HCT116 (cell line): ENCODE measurements around the gene DAPK1.

ENCODE experiments used
- CTCF ChIP-seq, 3 experiments: fragments of 200-600 bp in 1 of 3; sonication (generic) in 1 of 3; IDR thresholded peaks in 2 of 3; conservative IDR thresholded peaks in 1 of 3; 2 replicates each; pipeline ENCODE4 v1.5.1; 2012 to 2017; ENCODE audit warnings: low read depth in 2 of 3, low read length in 2 of 3, antibody characterized with exemption in 1 of 3, borderline replicate concordance in 1 of 3, control low read depth in 1 of 3, mild to moderate bottlenecking in 1 of 3, mixed read lengths in 1 of 3, mixed run types in 1 of 3, moderate library complexity in 1 of 3; ENCODE audit not compliant: insufficient read depth in 1 of 3
- EGR1 ChIP-seq: IDR thresholded peaks from 2 replicates; pipeline ENCODE4 v1.6.1; 2012; ENCODE audit warnings: low read depth
- EZH2 ChIP-seq: fragments of 200-600 bp; sonication (generic); IDR thresholded peaks from 2 replicates; pipeline ENCODE4 v1.6.1; 2017; ENCODE audit warnings: antibody characterized with exemption, mixed run types
- FOSL1 ChIP-seq: IDR thresholded peaks from 2 replicates; pipeline ENCODE4 v1.6.1; 2012; ENCODE audit warnings: low read depth
- JUND ChIP-seq: IDR thresholded peaks from 2 replicates; pipeline ENCODE4 v1.6.1; 2012
- POLR2A ChIP-seq: IDR thresholded peaks from 2 replicates; pipeline ENCODE4 v1.7.0; 2011; ENCODE audit warnings: borderline replicate concordance; ENCODE audit not compliant: insufficient read depth, insufficient read length; ENCODE audit errors: extremely low read depth
- POLR2AphosphoS5 ChIP-seq: IDR thresholded peaks from 2 replicates; pipeline ENCODE4 v1.6.1; 2011; ENCODE audit warnings: mild to moderate bottlenecking, low read depth, low read length, moderate library complexity
- RAD21 ChIP-seq: IDR thresholded peaks from 2 replicates; pipeline ENCODE4 v1.6.1; 2012; ENCODE audit warnings: low read depth, mild to moderate bottlenecking
- SIN3A ChIP-seq: IDR thresholded peaks from 2 replicates; pipeline ENCODE4 v1.6.1; 2012; ENCODE audit warnings: low read depth
- SRF ChIP-seq: IDR thresholded peaks from 2 replicates; pipeline ENCODE4 v1.6.1; 2012; ENCODE audit warnings: low read depth
- YY1 ChIP-seq: IDR thresholded peaks from 2 replicates; pipeline ENCODE4 v1.6.1; 2011; ENCODE audit warnings: low read length, low read depth, moderate library complexity, mild to moderate bottlenecking; ENCODE audit not compliant: insufficient replicate concordance; ENCODE audit errors: extremely low read depth
- TF ChIP-seq, protein P1 (sequence below): IDR thresholded peaks from 2 replicates; pipeline ENCODE4 v1.6.1; 2012
- TF ChIP-seq, protein P2 (sequence below): IDR thresholded peaks from 2 replicates; pipeline ENCODE4 v1.6.1; 2012

GRCh38 chr9:87475463-87475862 is 22.2 kb upstream of the DAPK1 start:
- no peak for TF ChIP-seq RAD21
- no peak for TF ChIP-seq EZH2
- no peak for TF ChIP-seq CTCF (IDR thresholded peaks at IDR 0.05 in 2 of 3, conservative IDR thresholded peaks at IDR 0.05 in 1 of 3; ENCODE audit: borderline replicate concordance in 1 of 3, insufficient read depth in 1 of 3, low read depth in 2 of 3, low read length in 2 of 3)
- TF ChIP-seq POLR2A: no peak
- TF ChIP-seq YY1: no peak
- TF ChIP-seq FOSL1: no peak
- TF ChIP-seq SIN3A: no peak
- TF ChIP-seq, protein P1, sequence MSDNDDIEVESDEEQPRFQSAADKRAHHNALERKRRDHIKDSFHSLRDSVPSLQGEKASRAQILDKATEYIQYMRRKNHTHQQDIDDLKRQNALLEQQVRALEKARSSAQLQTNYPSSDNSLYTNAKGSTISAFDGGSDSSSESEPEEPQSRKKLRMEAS: no peak
- no peak for TF ChIP-seq EGR1
- no peak for TF ChIP-seq POLR2AphosphoS5
- TF ChIP-seq JUND: no peak
- TF ChIP-seq SRF: no peak
- TF ChIP-seq, protein P2, sequence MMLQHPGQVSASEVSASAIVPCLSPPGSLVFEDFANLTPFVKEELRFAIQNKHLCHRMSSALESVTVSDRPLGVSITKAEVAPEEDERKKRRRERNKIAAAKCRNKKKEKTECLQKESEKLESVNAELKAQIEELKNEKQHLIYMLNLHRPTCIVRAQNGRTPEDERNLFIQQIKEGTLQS: no peak
